OCI-LY1 (cell line): ENCODE results near the gene SLC25A25.

Experiments
- H2AFZ ChIP-seq: fragments of 200-600 bp; sonication (generic), shearing (Covaris generic); 2 replicates; pipeline ENCODE4 v1.6.0; 2014; ENCODE audit warnings: antibody characterized with exemption, mild to moderate bottlenecking, low read length
- H3F3A ChIP-seq: fragments of 200-600 bp; sonication (generic), shearing (Covaris generic); 2 replicates; pipeline ENCODE4 v1.6.0; 2014; ENCODE audit warnings: mild to moderate bottlenecking, antibody characterized with exemption, low read length, moderate library complexity; ENCODE audit not compliant: insufficient read depth
- H3K27ac ChIP-seq: fragments of 200-600 bp; sonication (generic); 2 replicates; pipeline ENCODE4 v1.5.1; 2014; ENCODE audit warnings: low read length, mixed run types, mild to moderate bottlenecking, low read depth; ENCODE audit not compliant: poor library complexity, severe bottlenecking
- H3K27me3 ChIP-seq: fragments of 200-600 bp; sonication (generic); 2 replicates; pipeline ENCODE4 v1.6.0; 2014; ENCODE audit warnings: antibody characterized with exemption, mild to moderate bottlenecking, low read length, moderate library complexity; ENCODE audit not compliant: insufficient read depth
- H3K36me3 ChIP-seq: fragments of 200-600 bp; sonication (generic); 2 replicates; pipeline ENCODE4 v1.6.1; 2014; ENCODE audit warnings: mild to moderate bottlenecking, antibody characterized with exemption, low read length, moderate library complexity, mixed read lengths; ENCODE audit not compliant: insufficient read depth
- H3K4me1 ChIP-seq: fragments of 200-600 bp; sonication (generic); 2 replicates; pipeline ENCODE4 v1.5.1; 2014; ENCODE audit warnings: mild to moderate bottlenecking, low read length, moderate library complexity; ENCODE audit not compliant: insufficient read depth, severe bottlenecking
- H3K4me2 ChIP-seq: fragments of 200-600 bp; sonication (generic), shearing (Covaris generic); 2 replicates; pipeline ENCODE4 v1.6.1; 2014; ENCODE audit warnings: low read length
- H3K4me3 ChIP-seq: fragments of 200-600 bp; sonication (generic); 2 replicates; pipeline ENCODE4 v1.5.1; 2014; ENCODE audit warnings: low read length, low read depth, mild to moderate bottlenecking, mixed read lengths; ENCODE audit not compliant: poor library complexity, severe bottlenecking
- H3K79me2 ChIP-seq: fragments of 200-600 bp; shearing (Covaris generic); 2 replicates; pipeline ENCODE4 v1.6.1; 2016; ENCODE audit warnings: mixed run types, low read length, mixed read lengths; ENCODE audit not compliant: insufficient read depth
- H3K9ac ChIP-seq: fragments of 200-600 bp; sonication (generic), shearing (Covaris generic); 2 replicates; pipeline ENCODE4 v1.6.1; 2014; ENCODE audit warnings: mild to moderate bottlenecking, low read length, mixed read lengths
- H3K9me2 ChIP-seq: fragments of 200-600 bp; sonication (generic), shearing (Covaris generic); 2 replicates; pipeline ENCODE4 v1.6.1; 2014; ENCODE audit warnings: low read depth, mild to moderate bottlenecking, low read length, mixed read lengths
- H3K9me3 ChIP-seq: fragments of 200-600 bp; shearing (Covaris generic); 2 replicates; pipeline ENCODE4 v1.6.1; 2014; ENCODE audit warnings: low read length, mixed read lengths
- H4K20me1 ChIP-seq: fragments of 200-600 bp; sonication (generic), shearing (Covaris generic); 2 replicates; pipeline ENCODE4 v1.6.0; 2016; ENCODE audit warnings: mild to moderate bottlenecking, low read length; ENCODE audit not compliant: insufficient read depth
- CTCF ChIP-seq: fragments of 200-600 bp; sonication (generic), shearing (Covaris generic); IDR thresholded peaks from 2 replicates; pipeline ENCODE4 v1.5.1; 2017; ENCODE audit warnings: mild to moderate bottlenecking, antibody characterized with exemption, low read length, moderate library complexity, mixed read lengths
- EZH2 ChIP-seq: fragments of 200-600 bp; sonication (generic), shearing (Covaris generic); IDR thresholded peaks from 2 replicates; pipeline ENCODE4 v1.8.0; 2017; ENCODE audit warnings: borderline replicate concordance, mixed run types, mild to moderate bottlenecking, antibody characterized with exemption, low read length, moderate library complexity, mixed read lengths

The SLC25A25 gene

GRCh38 chr9:128093011-128093410, 25.0 kb downstream of the SLC25A25 start:
- no peak for TF ChIP-seq EZH2
- TF ChIP-seq CTCF, result no peak
- no peaks in the 10 kb centered on the region for H3K27me3 ChIP-seq
- H3K9me3 ChIP-seq, result no peaks in the 10 kb centered on the region
- no peak overlapping the region for H2AFZ ChIP-seq
- no peak overlapping the region for H3K4me3 ChIP-seq
- H3K36me3 ChIP-seq, result no peaks in the 10 kb centered on the region
- no peaks in the 10 kb centered on the region for H4K20me1 ChIP-seq
- peak overlapping the region; percentile 15 for H3K9ac ChIP-seq
- H3K4me2 ChIP-seq, result no peak overlapping the region
- H3K4me1 ChIP-seq, result peaks cover 32% of the 10 kb centered on the region
- H3K9me2 ChIP-seq, result no peaks in the 10 kb centered on the region
- peaks cover 19% of the 10 kb centered on the region for H3K79me2 ChIP-seq
- no peaks in the 10 kb centered on the region for H3F3A ChIP-seq
- H3K27ac ChIP-seq, result peak overlapping the region; percentile 40

GRCh38 chr9:128094166-128094949, 26.3 kb downstream of the SLC25A25 start:
- H3F3A ChIP-seq, result no peaks in the 10 kb centered on the region
- no peak overlapping the region; the same call in 1 of the 2 replicates for H3K9ac ChIP-seq
- H3K27ac ChIP-seq, result peak overlapping the region; percentile 40
- H2AFZ ChIP-seq, result no peak overlapping the region
- no peak overlapping the region for H3K4me3 ChIP-seq
- no peaks in the 10 kb centered on the region for H4K20me1 ChIP-seq
- H3K79me2 ChIP-seq, result peaks cover 6% of the 10 kb centered on the region; the same call in 1 of the 2 replicates
- H3K9me3 ChIP-seq, result no peaks in the 10 kb centered on the region
- no peak for TF ChIP-seq CTCF
- TF ChIP-seq EZH2, result no peak
- H3K4me2 ChIP-seq, result peak overlapping the region; percentile 35
- no peaks in the 10 kb centered on the region for H3K36me3 ChIP-seq
- peaks cover 34% of the 10 kb centered on the region for H3K4me1 ChIP-seq
- H3K9me2 ChIP-seq, result no peaks in the 10 kb centered on the region
- no peaks in the 10 kb centered on the region for H3K27me3 ChIP-seq

GRCh38 chr9:128094950-128095544, 27.0 kb downstream of the SLC25A25 start:
- H2AFZ ChIP-seq, result no peak overlapping the region
- no peak overlapping the region for H3K9ac ChIP-seq
- no peak overlapping the region for H3K4me3 ChIP-seq
- no peak overlapping the region for H3K4me2 ChIP-seq
- H4K20me1 ChIP-seq, result no peaks in the 10 kb centered on the region
- H3F3A ChIP-seq, result no peaks in the 10 kb centered on the region
- H3K79me2 ChIP-seq, result peaks cover 6% of the 10 kb centered on the region; the same call in 1 of the 2 replicates
- H3K36me3 ChIP-seq, result no peaks in the 10 kb centered on the region
- no peaks in the 10 kb centered on the region for H3K27me3 ChIP-seq
- peaks cover 34% of the 10 kb centered on the region for H3K4me1 ChIP-seq
- H3K9me3 ChIP-seq, result no peaks in the 10 kb centered on the region
- no peak overlapping the region for H3K27ac ChIP-seq
- H3K9me2 ChIP-seq, result no peaks in the 10 kb centered on the region
- TF ChIP-seq EZH2 (no peak), CTCF (no peak)
